Non-pigmented ciliary epithelial cell (primary cell): ENCODE measurements around the gene TC2N.
"Not testable (repeated sequence)": the region's sequence is repeated elsewhere in the genome, so short reads cannot be mapped to it uniquely, and the experiment has no call there.

ENCODE experiments used
- DNase-seq: peaks from one replicate; pipeline ENCODE4 v3.0.0-alpha.2; 2010; ENCODE audit warnings: low read depth

Gene TC2N

DNA sequence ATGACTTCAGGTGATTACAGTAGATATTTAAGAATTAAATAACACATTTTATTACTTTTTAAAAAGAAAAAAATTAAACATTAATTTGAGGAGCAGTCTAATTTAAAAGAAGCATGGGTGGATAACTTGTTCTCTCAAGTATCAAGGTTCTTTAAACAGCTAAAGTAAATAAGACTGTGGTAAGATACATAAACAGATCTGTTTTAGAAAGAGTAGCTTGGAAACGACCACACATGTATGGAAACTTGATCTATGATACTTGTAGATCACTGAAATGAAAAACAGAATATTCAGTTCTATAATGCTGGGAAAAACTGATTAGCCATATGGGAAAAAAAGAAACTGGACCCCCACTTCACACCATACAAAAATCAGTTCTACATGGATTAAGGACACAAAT is 36.0 kb downstream of the TC2N start:
- no peak for DNase-seq

DNA sequence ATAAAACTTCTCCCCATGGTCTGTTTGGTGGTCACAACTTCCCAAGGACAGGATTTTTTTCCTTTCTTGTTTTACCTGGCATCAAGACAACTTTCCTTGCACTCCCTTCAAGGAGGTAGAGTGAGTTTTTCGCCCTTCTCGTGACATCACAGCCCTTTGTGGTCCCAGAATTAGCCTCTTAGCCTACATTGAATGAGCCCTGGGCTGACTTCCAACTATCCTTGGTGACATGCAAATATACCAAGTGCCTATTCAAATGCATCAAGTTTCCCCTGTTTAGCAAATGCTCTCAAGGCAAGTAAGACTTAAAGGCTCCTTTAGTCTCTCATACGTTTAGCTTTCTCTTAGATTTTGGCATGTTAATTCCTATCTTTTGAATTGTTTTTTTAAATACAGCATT is 36.6 kb downstream of the TC2N start:
- no peak for DNase-seq

DNA sequence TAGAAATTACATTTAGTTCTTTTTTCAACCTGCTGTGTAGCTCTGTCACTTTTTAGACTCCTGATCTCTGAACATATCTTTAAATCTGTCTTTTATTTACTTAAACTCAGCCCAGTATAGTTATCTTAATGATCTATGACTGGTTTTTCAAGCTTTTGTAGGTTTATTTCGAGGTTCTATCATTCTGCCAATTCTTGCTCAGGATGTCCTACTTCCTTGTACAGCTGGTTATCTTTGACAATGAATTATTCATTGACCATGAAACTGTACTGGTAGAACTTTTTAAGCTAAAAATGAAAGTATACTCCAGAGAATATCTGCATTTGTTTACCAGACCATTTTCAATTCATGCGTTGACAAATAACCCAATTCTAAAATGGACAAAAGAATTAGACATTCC is 37.8 kb downstream of the TC2N start:
- no peak for DNase-seq

DNA sequence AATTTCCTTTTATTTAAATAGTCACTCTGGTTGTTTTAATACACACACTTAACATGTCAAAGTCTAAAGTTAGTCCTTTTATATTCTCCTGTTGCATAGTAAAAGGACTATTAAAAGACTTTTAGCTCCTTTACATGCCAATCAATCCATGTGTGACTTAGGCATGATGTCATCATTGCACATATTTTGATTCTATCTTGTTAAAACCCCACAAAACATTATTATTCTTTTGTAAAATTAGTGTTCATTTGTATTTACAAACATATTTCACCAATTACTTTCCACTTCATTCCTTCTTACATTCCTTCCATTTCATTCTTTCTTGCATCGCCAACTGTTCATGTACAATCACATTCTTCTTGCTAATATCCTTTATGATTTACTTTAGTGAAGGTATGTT is 39.6 kb downstream of the TC2N start:
- DNase-seq, result no peak

DNA sequence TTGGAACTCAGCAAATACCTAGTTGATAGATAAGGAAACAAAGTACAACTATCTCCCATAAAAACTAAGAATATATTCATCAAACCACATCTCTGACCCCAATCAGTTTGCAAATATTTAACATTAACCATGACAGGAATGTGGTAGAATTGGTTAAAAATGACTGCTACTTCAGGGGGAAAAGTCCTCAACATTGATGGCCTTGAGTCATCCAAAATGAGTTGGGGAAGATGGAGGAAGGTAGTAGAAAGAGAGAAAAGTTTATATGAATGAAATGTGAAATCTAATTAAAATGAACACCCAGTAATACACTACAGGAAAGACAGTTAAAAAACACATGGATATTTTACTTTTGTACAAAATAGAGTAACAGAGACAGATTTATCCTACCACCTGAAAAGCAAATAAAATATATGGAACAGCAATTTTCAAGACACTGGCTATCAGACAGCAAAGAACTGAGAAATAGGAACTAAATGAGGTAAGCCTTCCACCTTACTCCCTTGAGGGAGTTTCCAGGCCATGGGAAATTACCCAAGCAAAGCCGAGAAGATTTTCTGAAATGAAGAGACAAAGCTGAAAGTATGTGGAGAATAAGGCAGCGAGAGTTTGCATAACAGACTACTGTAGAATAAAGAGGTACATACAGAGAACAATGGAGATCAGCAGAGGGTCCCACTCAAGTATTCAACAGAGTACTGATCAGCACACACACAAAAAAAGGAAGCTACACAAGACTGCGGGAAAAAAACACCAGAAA is 49.6 kb downstream of the TC2N start:
- DNase-seq, result no peak

DNA sequence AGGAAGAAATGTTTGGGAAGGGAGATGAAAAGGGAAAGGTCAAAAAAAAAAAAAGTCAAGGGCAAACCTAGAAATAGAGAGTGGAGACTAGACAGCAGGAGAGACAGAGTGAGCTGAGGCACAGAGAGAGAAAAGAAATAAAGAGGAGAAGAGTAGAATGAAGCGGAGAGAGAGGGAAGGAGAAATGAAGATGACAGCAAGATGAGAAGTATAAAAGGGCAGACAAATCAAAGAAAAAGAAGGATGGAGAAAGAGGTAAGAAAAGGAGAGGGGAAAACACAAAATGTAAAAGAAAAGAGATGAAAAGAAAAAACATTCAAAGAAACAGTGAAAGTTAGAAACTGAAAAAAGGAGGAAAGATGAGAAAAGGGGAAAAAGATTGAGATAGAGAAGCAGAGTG is 53.0 kb downstream of the TC2N start:
- DNase-seq, result no peak

DNA sequence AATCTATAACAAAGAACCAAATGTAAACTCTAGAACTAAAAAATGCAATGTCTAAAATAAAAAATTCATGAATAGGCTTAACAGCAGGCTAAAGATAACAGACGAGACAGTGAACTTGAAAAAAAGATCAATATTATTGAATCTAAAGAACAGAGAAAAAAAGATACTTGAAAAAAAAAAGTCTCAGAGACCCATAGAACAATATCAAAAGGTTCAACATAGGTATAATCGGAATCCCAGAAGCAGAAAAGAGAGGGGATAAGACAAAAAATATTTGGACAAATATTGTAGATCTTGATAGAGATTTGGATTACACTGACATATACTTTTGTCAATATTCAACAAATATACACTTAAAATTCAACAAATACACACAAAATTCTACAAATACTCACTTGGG is 56.6 kb downstream of the TC2N start:
- DNase-seq, result no peak

DNA sequence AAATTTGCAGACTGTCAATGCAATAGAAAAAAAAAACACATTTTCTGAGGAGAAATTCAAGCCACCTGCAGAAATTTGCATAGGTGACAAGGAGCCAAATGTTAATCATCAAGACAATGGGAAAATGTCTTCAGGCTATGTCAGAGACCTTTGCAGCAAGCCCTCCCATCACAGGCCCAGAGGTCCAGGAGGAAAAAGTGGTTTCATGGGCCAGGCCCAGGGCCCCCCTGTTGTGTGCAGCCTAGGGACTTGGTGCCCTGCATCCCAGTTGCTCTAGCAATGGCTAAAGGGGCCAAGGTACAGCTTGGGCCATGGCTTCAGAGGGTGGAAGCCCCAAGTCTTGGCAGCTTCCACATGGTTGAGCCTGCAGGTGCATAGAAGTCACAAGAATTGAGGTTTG is 60.6 kb downstream of the TC2N start:
- no peak for DNase-seq

DNA sequence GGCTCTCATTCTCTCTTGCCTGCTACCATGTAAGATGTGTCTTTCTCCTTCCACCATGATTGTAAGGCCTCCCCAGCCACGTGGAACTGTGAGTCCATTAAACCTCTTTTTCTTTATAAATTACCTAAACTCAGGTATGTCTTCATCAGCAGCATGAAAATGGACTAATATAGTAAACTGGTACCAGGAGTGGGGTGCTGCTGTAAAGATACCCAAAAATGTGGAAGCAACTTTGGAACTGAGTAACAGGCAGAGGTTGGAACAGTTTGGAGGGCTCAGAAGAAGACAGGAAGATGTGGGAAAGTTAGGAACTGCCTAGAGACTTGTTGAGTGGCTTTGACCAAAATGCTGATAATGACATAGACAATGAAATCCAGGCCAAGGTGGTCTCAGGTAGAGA is 61.2 kb downstream of the TC2N start:
- DNase-seq, result not testable (repeated sequence)

DNA sequence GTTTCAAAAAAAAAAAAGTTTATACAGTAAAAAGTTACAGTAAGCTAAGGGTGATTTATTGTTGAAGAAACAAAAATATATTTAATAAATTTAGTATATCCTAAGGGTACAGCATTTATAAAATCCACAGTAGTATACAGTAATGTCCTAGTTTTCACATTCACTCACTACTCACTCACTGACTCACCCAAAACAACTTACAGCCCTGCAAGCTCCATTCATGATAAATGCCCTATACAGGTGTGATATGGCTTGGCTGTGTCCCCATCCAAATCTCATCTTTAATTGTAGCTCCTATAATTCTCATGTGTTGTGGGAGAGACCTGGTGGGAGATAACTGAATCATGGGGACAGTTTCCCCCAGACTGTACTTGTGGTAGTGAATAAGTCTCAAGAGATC is 61.7 kb downstream of the TC2N start:
- no peak for DNase-seq

DNA sequence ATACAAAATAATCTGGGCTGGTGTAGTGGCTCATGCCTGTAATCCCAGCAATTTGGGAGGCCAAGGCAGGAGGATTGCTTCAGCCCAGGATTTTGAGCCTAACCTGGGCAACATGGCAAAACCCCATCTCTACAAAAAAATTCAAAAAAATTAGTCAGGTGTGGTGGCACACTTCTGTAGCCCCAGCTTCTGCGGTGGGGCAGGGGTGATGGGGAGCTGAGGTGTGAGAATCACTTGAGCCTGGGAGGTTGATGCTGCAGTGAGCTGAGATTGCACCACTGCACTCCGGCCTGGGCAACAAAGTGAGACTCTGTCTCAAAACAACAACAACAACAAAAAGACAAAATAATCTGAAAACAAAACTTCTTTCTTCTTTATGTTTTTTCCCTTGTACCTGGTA is 66.0 kb downstream of the TC2N start:
- DNase-seq, result no peak

DNA sequence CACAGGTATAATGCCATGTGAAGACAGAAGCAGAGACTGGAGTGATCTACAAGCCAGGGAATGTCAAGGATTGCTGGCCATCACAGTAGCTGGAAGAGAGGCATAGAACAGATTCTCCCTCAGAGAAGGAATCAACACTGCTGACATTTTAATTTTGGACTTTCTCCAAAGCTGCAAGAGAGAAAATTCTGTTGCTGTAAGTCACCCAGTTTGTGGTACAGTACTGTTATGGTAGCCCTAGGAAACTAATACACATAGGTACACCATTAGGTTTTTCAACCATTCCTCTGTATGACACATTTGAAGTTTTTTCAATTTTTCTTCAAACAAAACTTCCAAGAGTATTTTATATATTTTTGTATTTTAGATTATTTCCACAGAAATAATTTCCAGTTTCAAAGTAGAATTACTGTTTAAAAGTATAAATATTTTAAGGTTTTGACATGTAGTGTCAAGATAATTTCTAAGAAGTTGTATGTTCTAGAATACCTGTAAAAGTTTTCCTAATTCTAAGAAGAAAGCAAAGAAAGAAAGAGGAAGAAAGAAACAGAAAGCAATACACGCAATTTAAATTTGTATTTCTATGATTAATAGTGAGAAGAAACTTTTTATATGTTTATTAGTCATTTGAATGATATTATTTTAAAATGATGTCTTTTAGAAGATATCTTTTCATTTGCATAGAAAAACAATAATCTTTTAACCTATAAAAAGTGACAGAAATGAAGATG is 70.6 kb downstream of the TC2N start:
- no peak for DNase-seq

DNA sequence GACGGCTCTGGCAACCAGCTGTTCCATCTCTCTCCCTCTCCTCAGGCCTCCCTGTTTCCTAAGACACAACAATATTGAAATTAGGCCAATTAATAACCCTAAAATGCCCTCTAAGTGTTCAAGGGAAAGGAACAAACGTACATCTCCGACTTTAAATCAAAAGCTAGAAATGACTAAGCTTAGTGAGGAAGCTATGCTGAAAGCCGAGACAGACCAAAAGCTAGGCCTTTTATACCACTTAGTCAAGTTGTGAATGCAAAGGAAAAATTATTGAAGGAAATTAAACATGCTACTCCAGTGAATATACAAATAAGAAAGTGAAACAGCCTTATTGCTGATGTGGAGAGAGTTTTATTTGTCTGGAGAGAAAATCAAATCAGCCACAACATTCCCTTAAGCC is 73.6 kb downstream of the TC2N start:
- DNase-seq, result no peak

DNA sequence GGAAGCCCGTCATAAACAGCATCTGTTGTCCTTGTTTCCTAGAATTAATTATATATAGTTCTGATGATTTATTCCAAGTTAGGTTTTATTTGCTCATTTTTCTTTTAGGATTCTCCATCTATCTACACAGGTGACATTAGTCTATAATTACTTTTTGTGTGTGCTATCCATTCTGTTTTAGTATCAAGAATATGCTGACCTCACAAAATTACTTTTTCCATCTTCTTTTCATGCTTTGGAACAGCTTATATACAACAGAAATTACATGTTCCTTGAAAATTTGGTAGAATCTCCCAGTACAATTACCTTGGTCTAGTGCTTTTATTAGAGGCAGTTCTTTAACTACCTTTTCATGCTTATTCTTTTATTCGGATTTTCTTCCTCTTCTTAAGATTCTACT is 81.1 kb downstream of the TC2N start:
- DNase-seq, result no peak

DNA sequence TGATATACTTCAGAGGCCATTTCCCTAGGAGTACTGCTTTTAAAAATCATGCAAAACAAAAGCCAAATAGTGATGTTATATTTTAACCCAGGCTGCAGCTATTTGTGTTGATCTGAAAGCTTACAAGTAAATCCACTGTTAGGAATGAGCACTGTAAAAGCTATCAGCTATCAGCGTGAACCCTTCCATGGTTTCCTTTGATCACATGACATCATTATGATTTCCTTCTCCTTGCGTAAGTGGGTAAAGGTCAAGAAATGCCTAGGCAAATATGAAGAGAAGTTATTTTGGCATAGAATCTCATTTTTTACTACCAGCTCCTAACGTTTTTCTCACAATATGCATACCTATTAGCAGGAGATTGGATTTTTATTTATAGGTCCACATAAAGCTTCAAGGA is 86.9 kb downstream of the TC2N start:
- no peak for DNase-seq

DNA sequence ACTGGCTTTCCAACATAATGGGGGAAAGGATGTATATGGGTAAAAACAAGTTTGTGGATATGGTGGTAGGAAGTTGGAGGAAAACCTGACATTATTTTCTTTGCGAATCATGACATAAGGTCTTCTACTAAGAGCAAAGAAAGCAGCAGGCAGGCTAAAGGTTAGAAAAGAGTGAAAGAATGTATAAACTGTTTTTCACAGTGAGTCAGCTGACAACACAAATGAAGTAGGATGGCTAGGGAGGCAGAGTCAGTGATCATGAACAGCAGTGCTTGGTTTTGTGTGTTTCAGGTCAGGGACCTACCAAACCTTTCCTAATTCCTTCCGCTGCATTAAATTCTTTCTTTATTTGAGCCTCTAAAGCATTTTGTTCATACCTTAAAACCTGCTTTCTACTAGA is 89.1 kb downstream of the TC2N start:
- no peak for DNase-seq

DNA sequence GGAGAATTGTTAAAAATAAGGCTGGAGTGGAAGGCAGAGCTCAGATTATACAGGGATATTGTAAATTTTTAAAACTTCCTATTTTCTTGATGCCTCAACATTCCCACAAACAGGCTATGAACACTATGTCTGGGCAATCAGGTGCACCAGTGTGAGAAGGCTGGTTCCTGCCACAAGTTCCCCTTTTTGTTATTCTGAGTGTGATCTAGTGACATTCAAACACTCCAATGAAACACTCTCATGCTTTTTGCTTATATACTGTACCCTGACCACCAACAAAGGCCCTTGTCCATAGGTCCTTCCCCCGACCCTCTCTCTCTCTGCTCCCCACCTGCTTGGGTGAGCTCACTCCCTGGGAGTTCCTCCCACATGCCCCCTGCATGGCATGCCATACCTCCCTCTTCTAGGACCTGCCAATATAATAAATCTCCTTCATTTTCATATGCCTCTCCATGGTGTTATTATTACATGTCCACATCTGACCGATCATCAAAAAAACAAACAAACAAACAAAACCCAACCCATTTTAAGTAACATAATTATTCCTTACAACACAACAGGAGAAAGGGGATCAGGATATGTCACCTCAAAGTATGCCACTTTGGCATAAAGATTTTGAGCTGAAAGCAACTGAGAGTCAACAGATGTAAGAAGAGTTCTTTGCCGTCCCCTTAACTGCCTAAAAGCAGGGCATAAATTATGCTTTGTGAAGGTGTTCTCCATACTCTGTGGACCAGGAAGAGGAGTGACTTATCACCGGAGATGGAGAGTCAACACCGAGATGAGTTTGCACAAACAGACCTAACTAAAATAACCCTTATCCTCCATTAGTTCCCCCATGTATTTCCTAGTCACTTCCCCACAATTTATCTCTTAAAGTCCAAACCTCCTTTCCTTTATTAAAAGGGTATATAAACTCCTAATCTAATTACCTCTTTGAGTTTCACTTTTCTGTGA is 92.9 kb downstream of the TC2N start:
- no peak for DNase-seq

DNA sequence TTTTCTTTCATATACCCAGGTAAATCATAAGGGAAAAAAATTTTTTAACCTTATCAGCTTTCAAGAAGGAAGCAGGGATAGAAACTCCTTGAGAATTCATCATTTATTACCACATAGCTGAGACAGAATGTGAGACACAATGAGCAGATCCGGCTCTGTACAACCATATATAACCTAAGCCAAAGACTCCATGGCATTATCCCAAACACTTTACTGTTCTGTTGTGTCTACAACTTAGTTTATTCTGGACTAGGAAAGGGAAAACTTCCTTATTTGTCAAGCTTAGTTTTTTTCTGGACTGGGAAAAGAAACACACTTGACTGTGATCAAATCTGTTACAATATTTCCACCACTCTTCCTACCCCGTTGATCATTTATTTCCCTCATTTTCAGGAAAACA is 97.2 kb downstream of the TC2N start:
- no peak for DNase-seq

DNA sequence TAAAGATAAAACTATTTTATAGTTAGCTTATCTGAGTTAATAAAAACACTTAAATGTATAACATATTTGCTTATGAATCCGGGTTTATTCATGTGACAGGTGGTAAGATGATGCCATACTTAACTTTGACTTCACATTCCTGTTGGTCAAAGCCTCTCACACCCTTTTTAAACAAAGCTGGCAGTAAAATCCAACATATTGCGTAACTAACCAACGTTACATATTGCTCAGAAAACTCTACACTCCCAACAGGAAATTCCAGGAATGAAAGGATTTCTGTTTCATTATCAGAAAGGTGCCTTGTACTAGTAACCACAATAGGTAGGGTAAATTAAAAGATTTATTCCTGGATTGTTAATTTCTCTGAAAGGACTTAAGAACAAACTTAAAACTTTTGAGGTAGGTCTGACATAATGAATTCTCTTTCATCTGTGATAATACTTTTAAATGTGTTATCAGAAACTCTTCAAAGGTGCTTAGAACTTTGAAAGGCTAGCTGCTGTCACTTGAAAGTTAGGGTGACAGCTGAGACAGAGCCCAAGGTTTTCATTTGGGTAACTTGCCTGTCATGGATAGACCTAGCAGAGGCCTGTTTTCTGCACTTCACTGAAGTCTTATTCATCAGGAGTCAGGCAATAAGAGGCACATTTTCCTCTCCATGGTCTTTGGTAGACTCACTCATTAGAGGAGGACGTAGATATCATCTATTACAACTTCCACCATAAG is 111.6 kb downstream of the TC2N start:
- DNase-seq, result peak; percentile 5

DNA sequence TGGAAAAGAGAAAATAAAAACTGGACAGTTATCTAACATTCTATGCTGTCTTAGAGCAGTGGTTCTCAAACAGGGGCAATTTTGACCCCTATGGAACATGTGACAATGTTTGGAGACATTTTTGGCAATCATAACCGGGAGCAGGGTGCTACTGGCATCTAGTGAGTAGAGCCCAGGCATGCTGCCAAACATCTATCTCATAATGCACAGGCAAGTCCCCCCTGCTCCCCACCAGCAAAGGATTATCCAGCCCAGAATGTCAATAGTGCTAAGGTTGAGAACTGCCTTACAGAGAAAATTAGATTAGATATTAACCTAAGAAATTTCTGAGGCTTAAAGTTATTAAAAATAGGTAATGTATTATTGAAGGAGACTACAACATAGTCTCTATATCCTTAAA is 112.5 kb downstream of the TC2N start:
- DNase-seq, result no peak

DNA sequence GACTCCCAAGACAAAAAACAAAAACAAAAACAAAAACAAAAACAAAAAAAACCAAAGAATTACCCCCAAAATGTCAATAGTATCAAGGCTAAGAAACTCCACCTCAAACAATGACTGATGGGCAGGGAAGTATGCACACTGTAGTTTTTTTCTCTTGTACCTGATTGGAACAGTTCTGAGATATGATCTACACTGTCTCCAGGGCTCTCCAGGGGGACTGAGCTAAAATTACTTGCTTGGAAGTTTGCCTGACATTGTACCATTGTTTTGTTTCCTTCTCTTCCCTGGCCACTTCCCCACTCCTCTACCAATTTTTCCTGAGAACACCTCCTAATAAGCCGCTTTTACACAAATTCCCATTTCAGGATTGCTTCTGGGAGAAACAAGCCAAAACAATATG is 113.2 kb downstream of the TC2N start:
- no peak for DNase-seq

DNA sequence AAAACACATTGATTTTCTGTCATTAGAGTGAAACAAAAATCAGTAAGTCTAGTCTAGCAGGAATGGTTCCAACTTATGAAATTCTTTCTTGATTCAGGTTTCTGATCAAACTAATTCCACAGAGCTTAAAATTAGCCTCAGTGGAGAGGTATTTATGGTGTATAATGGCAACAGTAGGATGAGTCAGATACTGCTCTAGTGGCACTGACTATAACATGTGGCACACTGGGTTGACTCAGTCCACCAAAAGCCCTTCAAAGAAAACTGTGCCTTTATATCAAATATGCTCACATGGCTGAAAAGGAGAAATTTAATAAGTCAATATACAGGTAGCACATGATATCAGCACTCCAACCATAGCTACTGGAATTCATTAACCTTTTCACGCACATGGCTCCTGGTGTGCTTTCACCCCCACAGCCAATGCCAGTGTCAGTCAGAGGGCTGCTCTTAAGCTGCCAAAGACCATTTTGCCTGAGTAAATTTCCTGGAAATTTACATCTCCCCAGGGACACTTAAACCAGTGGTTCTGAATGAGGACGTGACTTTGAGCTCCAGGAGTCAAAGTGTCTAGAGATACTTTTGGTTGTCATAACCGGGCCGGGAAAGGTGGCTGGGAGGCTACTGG is 113.7 kb downstream of the TC2N start:
- DNase-seq, result no peak
